Lung (tissue), 12 donors: ENCODE measurements around the gene LOXHD1. TPM values are rescaled to one million over a fixed set of nuclear protein-coding genes. Genes with fewer than 3 reads are reported as not detected.

Experiments
- ATAC-seq: fragments of 200-7000 bp; cut with Tn5 transposase; one replicate; pipeline ENCODE4 v1.9.1; 2020; ENCODE audit warnings: moderate number of reproducible peaks; ENCODE audit not compliant: insufficient read depth, low FRiP score
- DNase-seq, 3 donors: peaks; one replicate each; pipeline ENCODE4 v3.0.0-alpha.2; 2013 to 2017
- H3K27ac ChIP-seq, 2 donors: one replicate each; pipeline ENCODE4 v1.5.1; 2013; ENCODE audit warnings: mild to moderate bottlenecking in 2 of 2, moderate library complexity in 2 of 2, control low read depth in 1 of 2, inconsistent platforms in 1 of 2, low read depth in 1 of 2, low read length in 1 of 2
- H3K27me3 ChIP-seq, 3 donors: one replicate each; pipeline ENCODE4 v1.5.1; 2013; ENCODE audit warnings: low read length in 2 of 3; ENCODE audit not compliant: control insufficient read depth in 3 of 3, insufficient read depth in 3 of 3
- H3K36me3 ChIP-seq, 4 donors: one replicate each; pipeline ENCODE4 v1.5.1; 2013; ENCODE audit warnings: low read length in 4 of 4, mild to moderate bottlenecking in 1 of 4, moderate library complexity in 1 of 4; ENCODE audit not compliant: control insufficient read depth in 4 of 4, insufficient read depth in 4 of 4
- H3K4me1 ChIP-seq, 5 donors: one replicate each; pipeline ENCODE4 v1.5.1; 2013; ENCODE audit warnings: low read length in 5 of 5, mild to moderate bottlenecking in 2 of 5, moderate library complexity in 1 of 5; ENCODE audit not compliant: control insufficient read depth in 5 of 5, insufficient read depth in 5 of 5
- H3K4me3 ChIP-seq: one replicate; pipeline ENCODE4 v1.5.1; 2013; ENCODE audit warnings: mild to moderate bottlenecking, control low read depth, moderate library complexity
- H3K9ac ChIP-seq, 2 donors: one replicate each; pipeline ENCODE4 v1.5.1; 2013; ENCODE audit warnings: low read length in 2 of 2, control low read depth in 1 of 2; ENCODE audit not compliant: insufficient read depth in 1 of 2
- H3K9me3 ChIP-seq, 4 donors: one replicate each; pipeline ENCODE4 v1.5.1; 2013; ENCODE audit warnings: low read length in 3 of 4, mild to moderate bottlenecking in 1 of 4, moderate library complexity in 1 of 4; ENCODE audit not compliant: control insufficient read depth in 4 of 4, insufficient read depth in 3 of 4
- WGBS, 2 donors: extraction: QIAGEN DNeasy Blood & Tissue Kit; methylation state at CpG; one replicate each; pipeline ENCODE4 v1.1.7; 2013; 5-methylcytosine and 5-hydroxymethylcytosine counted together
- polyA plus RNA-seq, 2 donors: library from polyadenylated mRNA; stranded (reverse); fragments of 200-250 nt; gene quantifications; one replicate each; pipeline ENCODE4 v1.2.1, GENCODE V29; 2013
- total RNA-seq, 2 donors: library from RNA; depleted of rRNA in 1 of 2; stranded (reverse); fragments of >200 nt in 1 of 2; gene quantifications; one replicate each; pipeline ENCODE4 v1.2.1, GENCODE V29; 2014 to 2021
- TF ChIP-seq, protein P1 (sequence below): IDR thresholded peaks from 2 replicates; pipeline ENCODE4 v1.5.1; 2012; ENCODE audit warnings: mild to moderate bottlenecking; ENCODE audit errors: control extremely low read depth, extremely low read depth
- donor health status: control.
- donor health status: control.
- donor health status: Bipolar disorder and iron deficiency.
- donor health status: healthy.
- donor health status: DM: yes; HTN: yes; CAD: no.

Gene LOXHD1
- total and polyA plus RNA-seq, 4 donors: 0.45 to 3.1 (median 1.2) TPM

DNA sequence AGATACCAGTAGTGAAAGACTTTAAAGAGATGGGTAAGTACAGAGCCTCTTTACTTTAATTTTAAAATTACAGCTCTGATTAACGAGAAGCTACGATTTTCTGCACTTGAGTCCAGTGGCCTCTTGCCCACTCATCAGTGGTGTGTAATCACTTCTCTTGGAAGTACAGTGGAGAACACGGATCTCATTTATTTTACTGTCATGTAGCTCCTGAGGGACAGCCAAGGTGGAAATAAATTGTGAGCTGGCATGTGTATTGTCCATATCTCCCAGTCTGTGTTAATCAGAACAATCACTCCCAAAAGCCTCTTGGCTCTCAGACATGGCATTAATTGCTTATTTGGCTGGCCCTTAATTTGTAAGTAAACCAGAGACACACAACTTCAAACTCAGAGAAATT lies 69.4 kb downstream of the LOXHD1 start:
- ATAC-seq: no peak
- Histone ChIP-seq H3K36me3 (no peaks in the 10 kb centered on the region), H3K27ac (no peak overlapping the region), H3K4me1 (peaks cover 0 to 11% (median 0%) of the 10 kb centered on the region in 5 donors), H3K4me3 (no peak overlapping the region), H3K9ac (no peak overlapping the region), H3K9me3 (no peaks in the 10 kb centered on the region), H3K27me3 (no peaks in the 10 kb centered on the region)
- no peak for DNase-seq
- 60 to 71% methylated on average over 3 of the region's 3 CpGs for WGBS, 2 donors
- TF ChIP-seq, protein P1, sequence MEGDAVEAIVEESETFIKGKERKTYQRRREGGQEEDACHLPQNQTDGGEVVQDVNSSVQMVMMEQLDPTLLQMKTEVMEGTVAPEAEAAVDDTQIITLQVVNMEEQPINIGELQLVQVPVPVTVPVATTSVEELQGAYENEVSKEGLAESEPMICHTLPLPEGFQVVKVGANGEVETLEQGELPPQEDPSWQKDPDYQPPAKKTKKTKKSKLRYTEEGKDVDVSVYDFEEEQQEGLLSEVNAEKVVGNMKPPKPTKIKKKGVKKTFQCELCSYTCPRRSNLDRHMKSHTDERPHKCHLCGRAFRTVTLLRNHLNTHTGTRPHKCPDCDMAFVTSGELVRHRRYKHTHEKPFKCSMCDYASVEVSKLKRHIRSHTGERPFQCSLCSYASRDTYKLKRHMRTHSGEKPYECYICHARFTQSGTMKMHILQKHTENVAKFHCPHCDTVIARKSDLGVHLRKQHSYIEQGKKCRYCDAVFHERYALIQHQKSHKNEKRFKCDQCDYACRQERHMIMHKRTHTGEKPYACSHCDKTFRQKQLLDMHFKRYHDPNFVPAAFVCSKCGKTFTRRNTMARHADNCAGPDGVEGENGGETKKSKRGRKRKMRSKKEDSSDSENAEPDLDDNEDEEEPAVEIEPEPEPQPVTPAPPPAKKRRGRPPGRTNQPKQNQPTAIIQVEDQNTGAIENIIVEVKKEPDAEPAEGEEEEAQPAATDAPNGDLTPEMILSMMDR: no peak

DNA sequence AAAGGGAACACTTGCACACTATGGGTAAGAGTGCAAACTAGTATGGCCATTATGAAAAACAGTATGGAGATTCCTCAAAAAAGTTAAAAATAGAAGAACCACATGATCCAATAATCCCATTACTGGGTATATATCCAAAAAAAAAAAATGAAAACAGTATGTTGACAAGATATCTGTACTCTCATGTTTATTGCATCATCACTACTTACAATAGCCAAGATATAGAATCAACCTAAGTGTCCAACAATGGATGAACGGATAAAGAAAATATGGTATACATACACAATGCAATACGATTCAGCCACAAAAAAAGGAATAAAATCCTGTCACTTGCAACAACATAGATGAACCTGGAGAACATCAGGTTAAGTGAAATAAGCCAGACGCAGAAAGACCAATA lies 73.3 kb downstream of the LOXHD1 start:
- Histone ChIP-seq H3K36me3 (no peaks in the 10 kb centered on the region), H3K9ac (no peak overlapping the region), H3K9me3 (peaks cover 0 to 3% (median 0%) of the 10 kb centered on the region in 4 donors), H3K4me3 (no peak overlapping the region), H3K27me3 (no peaks in the 10 kb centered on the region), H3K4me1 (peaks cover 0 to 7% (median 0%) of the 10 kb centered on the region in 5 donors), H3K27ac (no peak overlapping the region)
- 91 to 92% methylated on average over 3 of the region's 3 CpGs for WGBS, 2 donors
- DNase-seq (no peak), ATAC-seq (no peak)
- TF ChIP-seq, protein P1: no peak

DNA sequence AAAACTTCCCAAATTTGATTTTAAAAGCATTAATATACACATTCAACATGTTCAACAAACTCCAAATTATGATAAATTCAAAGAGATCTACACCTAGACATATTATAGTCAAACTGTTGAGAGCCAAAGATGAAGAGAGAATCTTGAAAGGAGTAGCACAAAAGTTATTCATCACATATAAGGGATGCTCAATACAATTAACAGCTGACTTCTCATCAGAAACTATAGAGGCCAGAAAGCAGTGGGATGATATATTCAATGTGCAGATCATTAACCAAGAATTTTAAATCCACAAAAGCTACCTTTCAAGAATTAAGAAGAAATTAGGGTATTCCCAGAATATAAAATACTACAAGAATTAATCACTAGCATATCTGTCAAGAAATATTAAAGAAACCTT lies 75.4 kb downstream of the LOXHD1 start:
- Histone ChIP-seq H3K4me1 (peaks cover 0 to 11% (median 0%) of the 10 kb centered on the region in 5 donors), H3K9me3 (peaks cover 0 to 7% (median 0%) of the 10 kb centered on the region in 4 donors), H3K27ac (no peak overlapping the region), H3K36me3 (no peaks in the 10 kb centered on the region), H3K9ac (no peak overlapping the region), H3K27me3 (no peaks in the 10 kb centered on the region), H3K4me3 (no peak overlapping the region)
- no peak for DNase-seq
- no peak for ATAC-seq
- TF ChIP-seq, protein P1: no peak

DNA sequence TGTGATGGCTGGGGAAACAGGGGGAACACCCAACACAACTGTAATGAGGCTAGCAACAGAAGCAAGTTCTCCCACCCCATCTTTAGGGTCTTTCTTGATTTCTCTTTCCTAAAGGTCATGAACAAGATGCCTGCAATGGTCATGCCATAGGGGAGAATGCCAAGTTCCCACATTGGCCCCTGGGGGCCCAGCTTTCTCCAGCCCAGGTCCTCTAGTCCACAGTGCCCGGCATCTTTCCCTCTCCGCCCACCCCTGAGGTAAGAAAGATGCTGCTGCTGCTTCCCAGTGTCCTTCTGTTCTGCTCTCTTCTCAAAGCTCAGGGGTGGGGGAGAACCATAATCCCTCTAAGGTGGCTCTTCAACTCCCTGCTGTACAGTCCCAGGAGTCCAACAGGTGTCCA lies 78.0 kb downstream of the LOXHD1 start:
- Histone ChIP-seq H3K4me1 (peaks cover 0 to 11% (median 0%) of the 10 kb centered on the region in 5 donors), H3K4me3 (no peak overlapping the region), H3K27ac (no peak overlapping the region), H3K36me3 (no peaks in the 10 kb centered on the region), H3K27me3 (no peaks in the 10 kb centered on the region), H3K9me3 (peaks cover 0 to 14% (median 0%) of the 10 kb centered on the region in 4 donors), H3K9ac (no peak overlapping the region)
- ATAC-seq (no peak), DNase-seq (no peak)
- WGBS, 2 donors: 99 to 100% methylated on average over 2 of the region's 2 CpGs
- TF ChIP-seq, protein P1: no peak
